HCT116 (cell line): ENCODE results near the gene FAM193A.

Source experiments
- EGR1 ChIP-seq: IDR thresholded peaks from 2 replicates; pipeline ENCODE4 v1.6.1; 2012; ENCODE audit warnings: low read depth
- EZH2 ChIP-seq: fragments of 200-600 bp; sonication (generic); IDR thresholded peaks from 2 replicates; pipeline ENCODE4 v1.6.1; 2017; ENCODE audit warnings: antibody characterized with exemption, mixed run types
- JUND ChIP-seq: IDR thresholded peaks from 2 replicates; pipeline ENCODE4 v1.6.1; 2012
- MAX ChIP-seq: IDR thresholded peaks from 2 replicates; pipeline ENCODE4 v1.6.1; 2012
- POLR2A ChIP-seq: IDR thresholded peaks from 2 replicates; pipeline ENCODE4 v1.7.0; 2011; ENCODE audit warnings: borderline replicate concordance; ENCODE audit not compliant: insufficient read depth, insufficient read length; ENCODE audit errors: extremely low read depth
- SIN3A ChIP-seq: IDR thresholded peaks from 2 replicates; pipeline ENCODE4 v1.6.1; 2012; ENCODE audit warnings: low read depth
- YY1 ChIP-seq: IDR thresholded peaks from 2 replicates; pipeline ENCODE4 v1.6.1; 2011; ENCODE audit warnings: low read length, low read depth, moderate library complexity, mild to moderate bottlenecking; ENCODE audit not compliant: insufficient replicate concordance; ENCODE audit errors: extremely low read depth
- ZFX ChIP-seq: fragments of 450-650 bp; IDR thresholded peaks from 2 replicates; pipeline ENCODE4 v1.6.1; 2017
- ZNF274 ChIP-seq: fragments of 200-500 bp; sonication (Bioruptor generic); IDR thresholded peaks from 2 replicates; pipeline ENCODE4 v1.6.1; 2014; ENCODE audit warnings: mild to moderate bottlenecking, low read depth, low read length, inconsistent platforms
- TF ChIP-seq, protein P1 (sequence below), 3 experiments: fragments of 200-600 bp in 1 of 3; sonication (generic) in 1 of 3; IDR thresholded peaks in 2 of 3; conservative IDR thresholded peaks in 1 of 3; 2 replicates each; pipeline ENCODE4 v1.5.1; 2012 to 2017; ENCODE audit warnings: low read depth in 2 of 3, low read length in 2 of 3, antibody characterized with exemption in 1 of 3, borderline replicate concordance in 1 of 3, control low read depth in 1 of 3, mild to moderate bottlenecking in 1 of 3, mixed read lengths in 1 of 3, mixed run types in 1 of 3, moderate library complexity in 1 of 3; ENCODE audit not compliant: insufficient read depth in 1 of 3

- TF ChIP-seq MAX (no peak), JUND (no peak), POLR2A (no peak), EZH2 (no peak), YY1 (no peak), EGR1 (no peak), ZFX (no peak), SIN3A (no peak), ZNF274 (no peak)
- TF ChIP-seq, protein P1, sequence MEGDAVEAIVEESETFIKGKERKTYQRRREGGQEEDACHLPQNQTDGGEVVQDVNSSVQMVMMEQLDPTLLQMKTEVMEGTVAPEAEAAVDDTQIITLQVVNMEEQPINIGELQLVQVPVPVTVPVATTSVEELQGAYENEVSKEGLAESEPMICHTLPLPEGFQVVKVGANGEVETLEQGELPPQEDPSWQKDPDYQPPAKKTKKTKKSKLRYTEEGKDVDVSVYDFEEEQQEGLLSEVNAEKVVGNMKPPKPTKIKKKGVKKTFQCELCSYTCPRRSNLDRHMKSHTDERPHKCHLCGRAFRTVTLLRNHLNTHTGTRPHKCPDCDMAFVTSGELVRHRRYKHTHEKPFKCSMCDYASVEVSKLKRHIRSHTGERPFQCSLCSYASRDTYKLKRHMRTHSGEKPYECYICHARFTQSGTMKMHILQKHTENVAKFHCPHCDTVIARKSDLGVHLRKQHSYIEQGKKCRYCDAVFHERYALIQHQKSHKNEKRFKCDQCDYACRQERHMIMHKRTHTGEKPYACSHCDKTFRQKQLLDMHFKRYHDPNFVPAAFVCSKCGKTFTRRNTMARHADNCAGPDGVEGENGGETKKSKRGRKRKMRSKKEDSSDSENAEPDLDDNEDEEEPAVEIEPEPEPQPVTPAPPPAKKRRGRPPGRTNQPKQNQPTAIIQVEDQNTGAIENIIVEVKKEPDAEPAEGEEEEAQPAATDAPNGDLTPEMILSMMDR (IDR thresholded peaks at IDR 0.05 in 2 of 3, conservative IDR thresholded peaks at IDR 0.05 in 1 of 3; ENCODE audit: borderline replicate concordance in 1 of 3, insufficient read depth in 1 of 3, low read depth in 2 of 3, low read length in 2 of 3), result no peak
Measured at GRCh38 chr4:2743518-2744445, 207.3 kb downstream of the FAM193A start.
